Keratinocyte (primary cell): ENCODE data around the gene MTHFR. TPM values are rescaled to one million over a fixed set of nuclear protein-coding genes. Genes with fewer than 3 reads are reported as not detected.

ENCODE experiments used
- DNase-seq: peaks from one replicate; pipeline ENCODE4 v3.0.0-alpha.2; 2011; ENCODE audit warnings: low read depth, missing footprints, low spot score
- FAIRE-seq: peaks from 2 replicates; lab custom pipeline; 2011; peaks lifted over from hg19 to GRCh38; lab: Jason Lieb, UNC
- H2AFZ ChIP-seq: 2 replicates; pipeline ENCODE4 v1.6.0; 2012; ENCODE audit warnings: low read length, control low read depth, inconsistent platforms; ENCODE audit not compliant: control insufficient read depth
- H3K27ac ChIP-seq: 2 replicates; pipeline ENCODE4 v1.5.1; 2011; ENCODE audit warnings: low read length; ENCODE audit not compliant: control insufficient read depth, insufficient read depth
- H3K27me3 ChIP-seq: 3 replicates; pipeline ENCODE4 v1.6.0; 2011; ENCODE audit warnings: low read length; ENCODE audit not compliant: control insufficient read depth, insufficient read depth; ENCODE audit errors: extremely low read depth
- H3K36me3 ChIP-seq, 2 experiments: 2 replicates in 1 of 2; 3 replicates in 1 of 2; pipeline ENCODE4 v1.5.1; 2011; ENCODE audit warnings: low read length in 2 of 2, mild to moderate bottlenecking in 1 of 2; ENCODE audit not compliant: control insufficient read depth in 2 of 2, insufficient read depth in 2 of 2; ENCODE audit errors: extremely low read depth in 1 of 2
- H3K4me1 ChIP-seq: 3 replicates; pipeline ENCODE4 v1.5.1; 2011; ENCODE audit warnings: low read length; ENCODE audit not compliant: control insufficient read depth, insufficient read depth; ENCODE audit errors: extremely low read depth
- H3K4me2 ChIP-seq: 3 replicates; pipeline ENCODE4 v1.6.0; 2011; ENCODE audit warnings: low read depth, low read length; ENCODE audit not compliant: control insufficient read depth, insufficient read depth; ENCODE audit errors: extremely low read depth
- H3K4me3 ChIP-seq, 3 experiments: fragments of 200-600 bp in 1 of 3; sonication (generic) in 1 of 3; 2 replicates in 2 of 3; 3 replicates in 1 of 3; pipeline ENCODE4 v1.5.1; 2011 to 2016; ENCODE audit warnings: low read length in 3 of 3, mild to moderate bottlenecking in 3 of 3, control low read depth in 2 of 3, inconsistent platforms in 1 of 3, low read depth in 1 of 3, mixed read lengths in 1 of 3, mixed run types in 1 of 3, moderate library complexity in 1 of 3; ENCODE audit not compliant: control insufficient read depth in 2 of 3, insufficient read depth in 2 of 3; ENCODE audit errors: extremely low read depth in 1 of 3
- H3K79me2 ChIP-seq: 2 replicates; pipeline ENCODE4 v1.6.0; 2012; ENCODE audit warnings: low read length; ENCODE audit not compliant: control insufficient read depth, insufficient read depth
- H3K9ac ChIP-seq: 3 replicates; pipeline ENCODE4 v1.6.0; 2011; ENCODE audit warnings: low read length; ENCODE audit not compliant: control insufficient read depth, insufficient read depth; ENCODE audit errors: extremely low read depth
- H3K9me1 ChIP-seq: 3 replicates; pipeline ENCODE4 v1.6.0; 2011; ENCODE audit warnings: low read length; ENCODE audit not compliant: control insufficient read depth, insufficient read depth; ENCODE audit errors: extremely low read depth
- H3K9me3 ChIP-seq: 2 replicates; pipeline ENCODE4 v1.5.1; 2012; ENCODE audit warnings: low read depth, low read length; ENCODE audit not compliant: control insufficient read depth
- H4K20me1 ChIP-seq: 3 replicates; pipeline ENCODE4 v1.6.0; 2011; ENCODE audit warnings: low read length; ENCODE audit not compliant: control insufficient read depth, insufficient read depth; ENCODE audit errors: extremely low read depth
- CTCF ChIP-seq, 3 experiments: IDR thresholded peaks in 1 of 3; conservative IDR thresholded peaks in 1 of 3; optimal IDR thresholded peaks in 1 of 3; 2 replicates in 2 of 3; 3 replicates in 1 of 3; pipeline versions ENCODE3 to v1.5.1; 2011; ENCODE audit warnings: low read length in 3 of 3, mild to moderate bottlenecking in 3 of 3, moderate library complexity in 2 of 3, control low read depth in 1 of 3, inconsistent platforms in 1 of 3; ENCODE audit not compliant: insufficient read depth in 2 of 3; ENCODE audit errors: extremely low read depth in 1 of 3
- EZH2 ChIP-seq: IDR thresholded peaks from one replicate; pipeline ENCODE4 v1.6.1; 2012; ENCODE audit warnings: inconsistent platforms, mild to moderate bottlenecking, low read length, moderate library complexity
- dilution Hi-C: fragments of 300-500 bp; cut with MboI; formaldehyde crosslinking; loops from one replicate; pipeline ENCODE4 v1.7.0; 2020; ENCODE audit warnings: low sequenced_read_pairs; ENCODE audit not compliant: extremely low pct_ligation_motif_present
- polyA plus RNA-seq, 5 experiments: library from polyadenylated mRNA; depleted of rRNA in 3 of 5; stranded (reverse) in 3 of 5; stranded (forward) in 1 of 5; unstranded in 1 of 5; fragments of >200 nt; gene quantifications; 1 replicate in 1 of 5; 2 replicates in 3 of 5; 3 replicates in 1 of 5; pipeline versions ENCODE4 v1.2.1 to v1.2.3, GENCODE V29; 2011 to 2012; ENCODE audit warnings: missing spikeins in 2 of 5, low read depth in 1 of 5, low replicate concordance in 1 of 5

MTHFR gene
- polyA plus RNA-seq, 1 donor (not counting 4 experiments of a cell fraction or from before 2014, with no cell fraction given) = 5.2 TPM

GRCh38 chr1:11790880-11791715 lies 14.7 kb downstream of the MTHFR start:
- H3K27ac ChIP-seq = no peak overlapping the region
- no peaks in the 10 kb centered on the region for H3K9me3 ChIP-seq
- H3K4me3 ChIP-seq = no peak overlapping the region
- H3K9me1 ChIP-seq = no peaks in the 10 kb centered on the region
- no peaks in the 10 kb centered on the region for H4K20me1 ChIP-seq
- TF ChIP-seq CTCF (optimal IDR thresholded peaks at IDR 0.05 in 1 of 3, IDR thresholded peaks at IDR 0.05 in 1 of 3, conservative IDR thresholded peaks at IDR 0.05 in 1 of 3; ENCODE audit: extremely low read depth in 1 of 3, insufficient read depth in 2 of 3, low read length in 3 of 3) (no peak), EZH2 (no peak)
- dilution Hi-C loops = no loop called here
- peaks cover 0 to 9% of the 10 kb centered on the region in 2 experiments for H3K36me3 ChIP-seq
- no peak overlapping the region for H2AFZ ChIP-seq
- no peak overlapping the region for H3K9ac ChIP-seq
- FAIRE-seq (no peak), DNase-seq (no peak)
- H3K4me2 ChIP-seq = no peak overlapping the region
- peaks cover 28% of the 10 kb centered on the region for H3K4me1 ChIP-seq
- H3K79me2 ChIP-seq = no peaks in the 10 kb centered on the region
- H3K27me3 ChIP-seq = no peaks in the 10 kb centered on the region

GRCh38 chr1:11790101-11790879 lies 15.5 kb downstream of the MTHFR start:
- dilution Hi-C loops = no loop called here
- H2AFZ ChIP-seq = no peak overlapping the region
- H3K27me3 ChIP-seq = no peaks in the 10 kb centered on the region

More at GRCh38 chr1:11790101-11790879, 15.5 kb downstream of the MTHFR start:
- Histone ChIP-seq H3K27ac (no peak overlapping the region), H3K4me1 (peaks cover 28% of the 10 kb centered on the region), H3K4me2 (no peak overlapping the region), H3K79me2 (no peaks in the 10 kb centered on the region), H3K9me1 (no peaks in the 10 kb centered on the region), H3K4me3 (no peak overlapping the region), H4K20me1 (no peaks in the 10 kb centered on the region), H3K9me3 (no peaks in the 10 kb centered on the region), H3K9ac (no peak overlapping the region), H3K36me3 (peaks cover 0 to 7% of the 10 kb centered on the region in 2 experiments)
- TF ChIP-seq CTCF (optimal IDR thresholded peaks at IDR 0.05 in 1 of 3, IDR thresholded peaks at IDR 0.05 in 1 of 3, conservative IDR thresholded peaks at IDR 0.05 in 1 of 3; ENCODE audit: extremely low read depth in 1 of 3, insufficient read depth in 2 of 3, low read length in 3 of 3) (no peak), EZH2 (no peak)
- no peak for DNase-seq
- no peak for FAIRE-seq
